Osteoblast (primary cell): ENCODE results near the gene RAPSN. TPM values are rescaled to one million over a fixed set of nuclear protein-coding genes. Genes with fewer than 3 reads are reported as not detected.

ENCODE experiments used
- DNase-seq: peaks from one replicate; pipeline ENCODE4 v3.0.0; 2011; ENCODE audit warnings: low spot score, mixed read lengths; ENCODE audit not compliant: insufficient read length; ENCODE audit errors: missing footprints
- H2AFZ ChIP-seq: 2 replicates; pipeline ENCODE4 v1.6.0; 2011; ENCODE audit warnings: mild to moderate bottlenecking, low read length
- H3K27ac ChIP-seq: 2 replicates; pipeline ENCODE4 v1.5.1; 2011; ENCODE audit warnings: mild to moderate bottlenecking, low read depth, low read length, moderate library complexity
- H3K27me3 ChIP-seq: 2 replicates; pipeline ENCODE4 v1.6.0; 2012; ENCODE audit warnings: mild to moderate bottlenecking, control low read depth, inconsistent platforms, low read length, moderate library complexity; ENCODE audit not compliant: insufficient read depth
- H3K36me3 ChIP-seq: 2 replicates; pipeline ENCODE4 v1.5.1; 2011; ENCODE audit warnings: mild to moderate bottlenecking, low read length, control low read depth, moderate library complexity; ENCODE audit not compliant: insufficient read depth
- H3K4me1 ChIP-seq: 2 replicates; pipeline ENCODE4 v1.5.1; 2011; ENCODE audit warnings: mild to moderate bottlenecking, low read length, control low read depth, moderate library complexity; ENCODE audit not compliant: insufficient read depth
- H3K4me2 ChIP-seq: 2 replicates; pipeline ENCODE4 v1.6.0; 2011; ENCODE audit warnings: mild to moderate bottlenecking, low read length; ENCODE audit not compliant: insufficient read depth
- H3K4me3 ChIP-seq: fragments of 200-600 bp; sonication (generic); 3 replicates; pipeline ENCODE4 v1.5.1; 2012; ENCODE audit warnings: mild to moderate bottlenecking, low read length, inconsistent platforms; ENCODE audit not compliant: insufficient read depth
- H3K79me2 ChIP-seq: 2 replicates; pipeline ENCODE4 v1.6.0; 2012; ENCODE audit warnings: mild to moderate bottlenecking, low read length, control low read depth, inconsistent platforms; ENCODE audit not compliant: insufficient read depth
- H3K9me3 ChIP-seq: 2 replicates; pipeline ENCODE4 v1.5.1; 2011; ENCODE audit warnings: low read depth, low read length, control low read depth
- H4K20me1 ChIP-seq: 2 replicates; pipeline ENCODE4 v1.6.0; 2012; ENCODE audit warnings: mild to moderate bottlenecking, low read length, control low read depth; ENCODE audit not compliant: insufficient read depth
- total RNA-seq: library from RNA; depleted of rRNA; stranded (reverse); fragments of >200 nt; gene quantifications from 2 replicates; pipeline ENCODE4 v1.2.3, GENCODE V29; 2012
- TF ChIP-seq, protein P1 (sequence below): IDR thresholded peaks from 2 replicates; pipeline ENCODE4 v1.5.1; 2011; ENCODE audit warnings: mild to moderate bottlenecking, low read depth, low read length, moderate library complexity; ENCODE audit errors: extremely low read depth

RAPSN gene
- total RNA-seq, 1 donor, result 0.36 TPM

GRCh38 chr11:47445840-47446239 lies 3.1 kb downstream of the RAPSN start:
- Histone ChIP-seq H3K4me2 (no peak overlapping the region), H3K4me1 (no peaks in the 10 kb centered on the region), H3K79me2 (no peaks in the 10 kb centered on the region), H3K36me3 (no peaks in the 10 kb centered on the region), H4K20me1 (no peaks in the 10 kb centered on the region), H3K27me3 (no peaks in the 10 kb centered on the region), H3K27ac (no peak overlapping the region), H3K9me3 (no peaks in the 10 kb centered on the region), H2AFZ (no peak overlapping the region), H3K4me3 (no peak overlapping the region)
- no peak for DNase-seq
- TF ChIP-seq, protein P1, sequence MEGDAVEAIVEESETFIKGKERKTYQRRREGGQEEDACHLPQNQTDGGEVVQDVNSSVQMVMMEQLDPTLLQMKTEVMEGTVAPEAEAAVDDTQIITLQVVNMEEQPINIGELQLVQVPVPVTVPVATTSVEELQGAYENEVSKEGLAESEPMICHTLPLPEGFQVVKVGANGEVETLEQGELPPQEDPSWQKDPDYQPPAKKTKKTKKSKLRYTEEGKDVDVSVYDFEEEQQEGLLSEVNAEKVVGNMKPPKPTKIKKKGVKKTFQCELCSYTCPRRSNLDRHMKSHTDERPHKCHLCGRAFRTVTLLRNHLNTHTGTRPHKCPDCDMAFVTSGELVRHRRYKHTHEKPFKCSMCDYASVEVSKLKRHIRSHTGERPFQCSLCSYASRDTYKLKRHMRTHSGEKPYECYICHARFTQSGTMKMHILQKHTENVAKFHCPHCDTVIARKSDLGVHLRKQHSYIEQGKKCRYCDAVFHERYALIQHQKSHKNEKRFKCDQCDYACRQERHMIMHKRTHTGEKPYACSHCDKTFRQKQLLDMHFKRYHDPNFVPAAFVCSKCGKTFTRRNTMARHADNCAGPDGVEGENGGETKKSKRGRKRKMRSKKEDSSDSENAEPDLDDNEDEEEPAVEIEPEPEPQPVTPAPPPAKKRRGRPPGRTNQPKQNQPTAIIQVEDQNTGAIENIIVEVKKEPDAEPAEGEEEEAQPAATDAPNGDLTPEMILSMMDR, result no peak

- no peaks in the 10 kb centered on the region for H3K36me3 ChIP-seq
- TF ChIP-seq, protein P1, result no peak
- no peaks in the 10 kb centered on the region for H3K79me2 ChIP-seq
- H3K4me1 ChIP-seq, result no peaks in the 10 kb centered on the region
- no peak overlapping the region for H3K27ac ChIP-seq
- no peak for DNase-seq
- H2AFZ ChIP-seq, result no peak overlapping the region
- no peaks in the 10 kb centered on the region for H3K27me3 ChIP-seq
- no peaks in the 10 kb centered on the region for H3K9me3 ChIP-seq
- H3K4me3 ChIP-seq, result no peak overlapping the region
- no peak overlapping the region for H3K4me2 ChIP-seq
- no peaks in the 10 kb centered on the region for H4K20me1 ChIP-seq
These were observed 5.1 kb downstream of the RAPSN start for GRCh38 chr11:47443817-47444216.

DNA sequence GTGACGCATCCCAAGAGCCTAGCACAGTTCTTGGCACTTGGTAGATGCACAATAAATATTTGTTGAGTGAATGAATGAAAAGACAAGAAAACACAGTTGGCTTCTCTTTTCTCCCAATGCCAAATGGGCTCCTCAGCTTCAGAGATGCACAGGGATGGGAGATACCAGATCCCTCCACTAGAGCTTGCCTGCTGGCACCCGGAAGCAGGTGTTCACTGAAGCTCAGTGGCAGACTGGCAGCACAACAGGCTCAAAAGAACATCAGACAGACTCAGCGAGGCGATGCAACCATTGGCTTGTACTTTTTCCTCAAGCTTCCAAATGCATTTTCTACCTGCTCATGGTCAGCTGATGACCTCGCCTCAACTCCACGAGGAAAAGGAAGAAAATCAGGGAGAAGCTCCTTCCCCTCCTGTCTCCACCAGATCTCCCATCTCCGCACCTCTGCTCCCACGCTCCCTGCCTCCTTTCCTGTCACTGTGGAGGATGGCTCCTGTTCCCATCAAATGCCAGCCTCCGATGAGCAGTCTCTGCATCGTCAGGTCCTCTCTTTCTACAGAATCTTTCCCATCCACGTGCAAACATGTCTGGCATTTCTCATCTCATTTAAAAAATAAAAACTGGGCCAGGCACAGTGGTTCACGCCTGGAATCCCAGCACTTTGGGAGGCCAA lies 5.8 kb downstream of the RAPSN start:
- DNase-seq, result peak; percentile 90
- Histone ChIP-seq H3K36me3 (no peaks in the 10 kb centered on the region), H3K27ac (no peak overlapping the region)

DNA sequence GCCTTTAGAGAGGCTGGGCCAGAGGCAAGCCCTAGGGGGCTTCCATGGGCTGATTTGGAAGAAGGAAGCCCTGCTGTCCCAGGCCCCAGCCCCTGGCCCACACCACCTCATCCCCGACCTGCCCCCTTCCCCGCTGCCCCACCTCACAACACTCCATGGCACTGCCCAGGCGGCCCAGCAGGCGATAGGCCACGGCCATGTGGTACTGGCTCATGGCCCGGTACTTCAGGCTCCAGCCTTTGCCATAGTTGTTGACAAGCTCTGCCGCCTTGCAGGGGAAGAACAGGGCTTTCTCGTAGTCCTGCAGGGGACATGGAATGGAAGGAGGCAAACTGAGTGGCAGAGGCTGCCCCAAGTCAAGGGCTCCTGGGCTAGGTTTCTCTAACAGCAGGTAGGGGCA lies 6.4 kb downstream of the RAPSN start:
- DNase-seq, result no peak
- Histone ChIP-seq H3K36me3 (no peaks in the 10 kb centered on the region), H3K79me2 (no peaks in the 10 kb centered on the region), H3K4me2 (no peak overlapping the region), H3K4me3 (no peak overlapping the region), H3K4me1 (no peaks in the 10 kb centered on the region), H3K27me3 (no peaks in the 10 kb centered on the region), H3K27ac (no peak overlapping the region), H2AFZ (no peak overlapping the region), H4K20me1 (no peaks in the 10 kb centered on the region), H3K9me3 (no peaks in the 10 kb centered on the region)
- TF ChIP-seq, protein P1, result no peak

More for the DNA sequence above, 5.8 kb downstream of the RAPSN start:
- no peaks in the 10 kb centered on the region for H3K9me3 ChIP-seq
- no peaks in the 10 kb centered on the region for H3K27me3 ChIP-seq
- H2AFZ ChIP-seq, result no peak overlapping the region
- no peaks in the 10 kb centered on the region for H3K79me2 ChIP-seq
- no peaks in the 10 kb centered on the region for H3K4me1 ChIP-seq
- no peak overlapping the region for H3K4me2 ChIP-seq
- no peaks in the 10 kb centered on the region for H4K20me1 ChIP-seq
- TF ChIP-seq, protein P1, result peak; percentile 16
- no peak overlapping the region for H3K4me3 ChIP-seq
